Hepatocyte (in vitro differentiated cells): ENCODE data around the gene BEND5. TPM values are rescaled to one million over a fixed set of nuclear protein-coding genes. Genes with fewer than 3 reads are reported as not detected.

Experiments used
- DNase-seq: peaks from one replicate; pipeline ENCODE4 v3.0.0-alpha.2; 2016; ENCODE audit warnings: low spot score
- H2AFZ ChIP-seq: fragments of 200-600 bp; sonication (generic); 2 replicates; pipeline ENCODE4 v1.6.0; 2016; ENCODE audit warnings: antibody characterized with exemption, mild to moderate bottlenecking
- H3K27ac ChIP-seq: fragments of 200-600 bp; sonication (generic); 2 replicates; pipeline ENCODE4 v1.5.1; 2016; ENCODE audit warnings: mild to moderate bottlenecking
- H3K27me3 ChIP-seq: fragments of 200-600 bp; sonication (generic); 2 replicates; pipeline ENCODE4 v1.6.1; 2016
- H3K36me3 ChIP-seq: fragments of 200-600 bp; sonication (generic); replicated peaks from 2 replicates; pipeline ENCODE4 v1.5.1; 2016; ENCODE audit warnings: low read depth; ENCODE audit not compliant: insufficient read depth
- H3K4me1 ChIP-seq: fragments of 200-600 bp; sonication (generic); 2 replicates; pipeline ENCODE4 v1.5.1; 2016; ENCODE audit warnings: mild to moderate bottlenecking, moderate library complexity; ENCODE audit not compliant: insufficient read depth
- H3K4me2 ChIP-seq: fragments of 200-600 bp; sonication (generic); 2 replicates; pipeline ENCODE4 v1.6.0; 2016
- H3K4me3 ChIP-seq: fragments of 200-600 bp; sonication (generic); 2 replicates; pipeline ENCODE4 v1.5.1; 2016; ENCODE audit warnings: mild to moderate bottlenecking
- H3K79me2 ChIP-seq: fragments of 200-600 bp; sonication (generic); 2 replicates; pipeline ENCODE4 v1.6.0; 2017; ENCODE audit warnings: mild to moderate bottlenecking
- H3K9me2 ChIP-seq: fragments of 200-600 bp; sonication (generic); replicated peaks from 2 replicates; pipeline ENCODE4 v1.6.0; 2017; ENCODE audit warnings: mild to moderate bottlenecking; ENCODE audit not compliant: insufficient read depth
- H3K9me3 ChIP-seq: fragments of 200-600 bp; sonication (generic); 2 replicates; pipeline ENCODE4 v1.5.1; 2016; ENCODE audit warnings: low read depth, mild to moderate bottlenecking
- H4K20me1 ChIP-seq: fragments of 200-600 bp; sonication (generic); 2 replicates; pipeline ENCODE4 v1.6.0; 2016; ENCODE audit warnings: mild to moderate bottlenecking; ENCODE audit not compliant: insufficient read depth, poor library complexity, severe bottlenecking
- EZH2 ChIP-seq: fragments of 200-600 bp; sonication (generic); IDR thresholded peaks from 2 replicates; pipeline ENCODE4 v1.6.1; 2016; ENCODE audit warnings: antibody characterized with exemption, mild to moderate bottlenecking, borderline replicate concordance
- EZH2phosphoT487 ChIP-seq: fragments of 200-600 bp; sonication (generic); IDR thresholded peaks from one replicate; pipeline ENCODE4 v1.6.1; 2018; ENCODE audit warnings: antibody characterized with exemption, mild to moderate bottlenecking, low read depth, moderate library complexity; ENCODE audit not compliant: unreplicated experiment, severe bottlenecking
- WGBS: methylation state at CpG from one replicate; pipeline ENCODE4 v1.1.6; 2016; ENCODE audit warnings: low lambda C conversion rate; ENCODE audit errors: missing lambda C conversion rate; 5-methylcytosine and 5-hydroxymethylcytosine counted together
- polyA plus RNA-seq: library from polyadenylated mRNA; unstranded; fragments of >200 nt; fragmentation: Nextera tagmentation; extraction: Ambion mirVana; gene quantifications from 2 replicates; pipeline ENCODE4 v1.2.1, GENCODE V29; 2016
- total RNA-seq: library from RNA; depleted of rRNA; stranded (reverse); fragments of >200 nt; gene quantifications from 2 replicates; pipeline ENCODE4 v1.2.3, GENCODE V29; 2014
- TF ChIP-seq, protein P1 (sequence below): fragments of 200-600 bp; sonication (generic); IDR thresholded peaks from 2 replicates; pipeline ENCODE4 v1.5.1; 2016; ENCODE audit warnings: antibody characterized with exemption, mild to moderate bottlenecking; ENCODE audit not compliant: poor library complexity

Gene BEND5
- total and polyA plus RNA-seq, 2 experiments from 2014 or later = 7.5 to 7.9 TPM

DNA sequence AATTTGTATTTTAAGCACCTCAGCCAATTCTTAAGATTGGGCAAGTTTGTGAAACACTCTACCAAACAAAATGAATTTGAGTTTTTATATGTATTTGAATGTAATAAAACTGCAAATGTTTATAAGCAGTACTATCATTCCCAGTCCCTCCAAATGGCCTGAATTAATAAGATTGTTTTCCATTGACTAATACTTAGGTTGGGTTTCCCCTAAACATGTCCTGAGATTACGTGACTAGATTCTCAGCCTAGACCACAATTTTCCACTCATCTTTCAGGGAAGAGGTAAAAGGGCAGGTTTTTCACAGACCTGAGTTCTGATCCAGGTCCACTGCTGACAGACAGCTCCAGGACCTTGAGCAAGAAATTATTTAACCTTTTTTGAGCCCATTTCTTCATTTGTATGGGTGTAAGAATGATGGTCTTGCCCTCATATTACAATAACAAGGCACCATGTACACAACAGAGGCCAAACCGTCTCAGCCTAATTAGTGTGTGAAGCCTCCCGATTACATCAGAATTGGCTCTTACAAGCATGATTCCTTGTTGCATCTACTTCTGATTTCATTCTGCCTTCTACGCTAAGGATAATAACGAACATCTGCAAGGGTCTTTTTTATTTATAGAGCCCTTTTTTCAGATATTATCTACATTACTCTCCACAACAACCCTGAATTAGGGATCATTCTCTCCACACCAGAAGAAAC is 51.2 kb downstream of the BEND5 start:
- Histone ChIP-seq H3K9me2 (no peaks in the 10 kb centered on the region), H3K79me2 (no peaks in the 10 kb centered on the region), H3K9me3 (no peaks in the 10 kb centered on the region), H3K4me3 (no peak overlapping the region), H2AFZ (no peak overlapping the region), H4K20me1 (no peaks in the 10 kb centered on the region), H3K36me3 (no peaks in the 10 kb centered on the region), H3K27ac (no peak overlapping the region), H3K27me3 (no peaks in the 10 kb centered on the region), H3K4me2 (no peak overlapping the region), H3K4me1 (no peaks in the 10 kb centered on the region)
- no peak for TF ChIP-seq EZH2
- TF ChIP-seq, protein P1, sequence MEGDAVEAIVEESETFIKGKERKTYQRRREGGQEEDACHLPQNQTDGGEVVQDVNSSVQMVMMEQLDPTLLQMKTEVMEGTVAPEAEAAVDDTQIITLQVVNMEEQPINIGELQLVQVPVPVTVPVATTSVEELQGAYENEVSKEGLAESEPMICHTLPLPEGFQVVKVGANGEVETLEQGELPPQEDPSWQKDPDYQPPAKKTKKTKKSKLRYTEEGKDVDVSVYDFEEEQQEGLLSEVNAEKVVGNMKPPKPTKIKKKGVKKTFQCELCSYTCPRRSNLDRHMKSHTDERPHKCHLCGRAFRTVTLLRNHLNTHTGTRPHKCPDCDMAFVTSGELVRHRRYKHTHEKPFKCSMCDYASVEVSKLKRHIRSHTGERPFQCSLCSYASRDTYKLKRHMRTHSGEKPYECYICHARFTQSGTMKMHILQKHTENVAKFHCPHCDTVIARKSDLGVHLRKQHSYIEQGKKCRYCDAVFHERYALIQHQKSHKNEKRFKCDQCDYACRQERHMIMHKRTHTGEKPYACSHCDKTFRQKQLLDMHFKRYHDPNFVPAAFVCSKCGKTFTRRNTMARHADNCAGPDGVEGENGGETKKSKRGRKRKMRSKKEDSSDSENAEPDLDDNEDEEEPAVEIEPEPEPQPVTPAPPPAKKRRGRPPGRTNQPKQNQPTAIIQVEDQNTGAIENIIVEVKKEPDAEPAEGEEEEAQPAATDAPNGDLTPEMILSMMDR = no peak
- no peak for TF ChIP-seq EZH2phosphoT487
- WGBS = 85% methylated on average over 5 of the region's 5 CpGs
- DNase-seq = no peak

GRCh38 chr1:48720929-48721328 is 55.8 kb downstream of the BEND5 start:
- Histone ChIP-seq H2AFZ (no peak overlapping the region), H3K36me3 (no peaks in the 10 kb centered on the region), H3K79me2 (no peaks in the 10 kb centered on the region), H3K4me1 (peaks cover 11% of the 10 kb centered on the region), H3K27ac (no peak overlapping the region), H3K9me3 (no peaks in the 10 kb centered on the region), H3K9me2 (no peaks in the 10 kb centered on the region), H3K27me3 (no peaks in the 10 kb centered on the region), H3K4me3 (no peak overlapping the region), H3K4me2 (no peak overlapping the region), H4K20me1 (no peaks in the 10 kb centered on the region)
- DNase-seq = no peak
- TF ChIP-seq EZH2 (no peak), EZH2phosphoT487 (no peak)
- TF ChIP-seq, protein P1 = no peak

- no peaks in the 10 kb centered on the region for H3K79me2 ChIP-seq
- H3K9me3 ChIP-seq = no peaks in the 10 kb centered on the region
- DNase-seq = peak; percentile 11
- H4K20me1 ChIP-seq = no peaks in the 10 kb centered on the region
- H3K9me2 ChIP-seq = no peaks in the 10 kb centered on the region
- peaks cover 11% of the 10 kb centered on the region for H3K4me1 ChIP-seq
- WGBS = 58% methylated on average over 4 of the region's 4 CpGs
- no peak overlapping the region for H3K4me2 ChIP-seq
- no peak overlapping the region for H2AFZ ChIP-seq
- peak overlapping the region; percentile 6 for H3K27ac ChIP-seq
- H3K4me3 ChIP-seq = no peak overlapping the region
- H3K27me3 ChIP-seq = no peaks in the 10 kb centered on the region
- no peak for TF ChIP-seq EZH2
- TF ChIP-seq, protein P1 = no peak
- TF ChIP-seq EZH2phosphoT487 = no peak
- no peaks in the 10 kb centered on the region for H3K36me3 ChIP-seq
Observed at GRCh38 chr1:48718705-48719104, 58.0 kb downstream of the BEND5 start.
